K562 (cell line): ENCODE measurements around the gene GNG3. TPM values are rescaled to one million over a fixed set of nuclear protein-coding genes. Genes with fewer than 3 reads are reported as not detected.

Experiments used
- ATAC-seq: fragments of 200-7000 bp; cut with Tn5 transposase; 3 replicates; pipeline ENCODE4 v1.9.1; 2020; ENCODE audit warnings: moderate library complexity
- BruUV-seq: library from RNA; stranded (reverse); fragments of 400-500 nt; replicated peaks from 2 replicates; lab custom pipeline; 2021; lab: Mats Ljungman, UMichigan
- CTCF ChIA-PET: fragments of 300-600 bp; formaldehyde crosslinking; extraction: SDS; loops from one replicate; lab custom pipeline; 2021; ENCODE audit warnings: low intra/inter-chr PET ratio; lab: Yijun Ruan, JAX
- POLR2A ChIA-PET: fragments of 300-600, 350-650 bp; sonication (Branson Sonifier 250); formaldehyde crosslinking; extraction: SDS; loops from one replicate; lab custom pipeline; 2021; ENCODE audit warnings: antibody characterized with exemption, inconsistent platforms; lab: Yijun Ruan, JAX
- DNase-seq, 4 experiments: peaks; one replicate each; pipeline versions ENCODE4 v3.0.0 to v3.0.0-alpha.2; 2011 to 2018; ENCODE audit warnings: low spot score in 3 of 4, mixed read lengths in 3 of 4; ENCODE audit errors: extremely low read depth in 1 of 4
- FAIRE-seq: peaks from 2 replicates; lab custom pipeline; 2011; peaks lifted over from hg19 to GRCh38; lab: Jason Lieb, UNC
- H2AFZ ChIP-seq: 2 replicates; pipeline ENCODE4 v1.6.0; 2011; ENCODE audit warnings: low read depth, low read length, control low read depth, inconsistent platforms
- H3K27ac ChIP-seq: fragments of 200-600 bp; 3 replicates; pipeline ENCODE4 v1.8.0; 2011; ENCODE audit warnings: low read depth, mild to moderate bottlenecking, control low read depth, inconsistent platforms, low read length, moderate library complexity, mixed read lengths; ENCODE audit errors: extremely low read depth
- H3K27me3 ChIP-seq, 2 experiments: fragments of 300-600 bp in 1 of 2; 2 replicates in 1 of 2; 3 replicates in 1 of 2; pipeline versions ENCODE4 v1.6.0 to v1.8.0; 2011; ENCODE audit warnings: inconsistent platforms in 2 of 2, low read length in 2 of 2, mild to moderate bottlenecking in 1 of 2, mixed read lengths in 1 of 2, moderate library complexity in 1 of 2; ENCODE audit not compliant: control insufficient read depth in 2 of 2, insufficient read depth in 2 of 2
- H3K36me3 ChIP-seq: fragments of 300-600 bp; 3 replicates; pipeline ENCODE4 v1.8.0; 2011; ENCODE audit warnings: mild to moderate bottlenecking, low read length, inconsistent platforms; ENCODE audit not compliant: control insufficient read depth, insufficient read depth
- H3K4me1 ChIP-seq, 2 experiments: fragments of 200-600 bp in 1 of 2; replicated peaks in 1 of 2; 2 replicates in 1 of 2; 3 replicates in 1 of 2; pipeline versions ENCODE4 v1.5.1 to v1.8.0; 2011; ENCODE audit warnings: inconsistent platforms in 2 of 2, low read length in 2 of 2, mild to moderate bottlenecking in 1 of 2, mixed read lengths in 1 of 2, moderate library complexity in 1 of 2; ENCODE audit not compliant: control insufficient read depth in 2 of 2, insufficient read depth in 2 of 2
- H3K4me2 ChIP-seq: 2 replicates; pipeline ENCODE4 v1.6.1; 2011; ENCODE audit warnings: low read length, control low read depth, inconsistent platforms, mixed read lengths; ENCODE audit not compliant: insufficient read depth
- H3K4me3 ChIP-seq: fragments of 200-600 bp; sonication (generic), shearing (Covaris generic); 2 replicates; pipeline ENCODE4 v1.5.1; 2016; ENCODE audit warnings: control low read depth, inconsistent platforms
- H3K79me2 ChIP-seq: fragments of 200-600 bp; 3 replicates; pipeline ENCODE4 v1.8.0; 2011; ENCODE audit warnings: low read length, inconsistent platforms; ENCODE audit not compliant: control insufficient read depth, insufficient read depth
- H3K9ac ChIP-seq, 2 experiments: 2 replicates each; pipeline versions ENCODE4 v1.6.0 to v1.6.1; 2011; ENCODE audit warnings: low read depth in 2 of 2, low read length in 2 of 2, control low read depth in 1 of 2, inconsistent platforms in 1 of 2, mild to moderate bottlenecking in 1 of 2, mixed read lengths in 1 of 2; ENCODE audit not compliant: insufficient read depth in 1 of 2
- H3K9me1 ChIP-seq: one replicate; pipeline ENCODE4 v1.6.0; 2011; ENCODE audit warnings: inconsistent platforms, mild to moderate bottlenecking, low read length, moderate library complexity; ENCODE audit not compliant: control insufficient read depth, insufficient read depth
- H3K9me3 ChIP-seq: replicated peaks from 2 replicates; pipeline ENCODE4 v1.5.1; 2011; ENCODE audit warnings: low read depth, low read length, inconsistent platforms; ENCODE audit not compliant: control insufficient read depth, insufficient read depth
- H4K20me1 ChIP-seq: replicated peaks from 2 replicates; pipeline ENCODE4 v1.6.1; 2011; ENCODE audit warnings: low read length, inconsistent platforms, mixed read lengths; ENCODE audit not compliant: control insufficient read depth, insufficient read depth
- BACH1 ChIP-seq: fragments of 200-800 bp; sonication (Bioruptor generic); IDR thresholded peaks from 2 replicates; pipeline ENCODE4 v1.6.1; 2016; ENCODE audit warnings: missing genetic modification characterization, missing compliant biosample characterization
- BRD9 ChIP-seq: fragments of 450-650 bp; IDR thresholded peaks from 2 replicates; pipeline ENCODE4 v1.6.1; 2018; ENCODE audit warnings: low read depth; ENCODE audit not compliant: partially characterized antibody
- CREBBP ChIP-seq: IDR thresholded peaks from one replicate; pipeline ENCODE4 v1.6.1; 2012; ENCODE audit warnings: low read depth, mild to moderate bottlenecking, control low read depth, inconsistent platforms, low read length
- DPF2 ChIP-seq: fragments of 450-650 bp; IDR thresholded peaks from 2 replicates; pipeline ENCODE4 v1.6.1; 2016
- FOXM1 ChIP-seq, 2 experiments: fragments of 450-650 bp in 1 of 2; sonication (generic) in 1 of 2; formaldehyde crosslinking in 1 of 2; IDR thresholded peaks; 2 replicates each; pipeline versions ENCODE4 v1.6.1 to v1.9.0; 2017 to 2022; ENCODE audit warnings: low read depth in 2 of 2, mild to moderate bottlenecking in 2 of 2, missing genetic modification reagents in 1 of 2, moderate library complexity in 1 of 2
- FOXP4 ChIP-seq: sonication (generic); formaldehyde crosslinking; IDR thresholded peaks from 2 replicates; pipeline ENCODE4 v1.8.0; 2022; ENCODE audit warnings: mild to moderate bottlenecking, missing genetic modification reagents, borderline replicate concordance
- NFE2 ChIP-seq: IDR thresholded peaks from 2 replicates; pipeline ENCODE4 v1.6.1; 2014; ENCODE audit warnings: antibody characterized with exemption, low read depth
- PHF20 ChIP-seq: fragments of 450-650 bp; IDR thresholded peaks from 2 replicates; pipeline ENCODE4 v1.6.1; 2018; ENCODE audit not compliant: partially characterized antibody
- RFX1 ChIP-seq: fragments of 450-650 bp; IDR thresholded peaks from 2 replicates; pipeline ENCODE4 v1.6.1; 2016; ENCODE audit warnings: mild to moderate bottlenecking, moderate library complexity
- SRSF7 ChIP-seq: fragments of 200-400 bp; formaldehyde crosslinking; optimal IDR thresholded peaks from 2 replicates; pipeline ENCODE3; 2017; ENCODE audit warnings: mild to moderate bottlenecking, low read depth, low read length
- TRIM28 ChIP-seq: fragments of 450-650 bp; IDR thresholded peaks from 2 replicates; pipeline ENCODE4 v1.6.1; 2017
- ZNF12 ChIP-seq: sonication (generic); formaldehyde crosslinking; IDR thresholded peaks from 2 replicates; pipeline ENCODE4 v1.4.0; 2020; ENCODE audit warnings: mild to moderate bottlenecking, missing genetic modification reagents
- ZNF277 ChIP-seq: fragments of 250-450 bp; sonication (Bioruptor Pico); IDR thresholded peaks from 2 replicates; pipeline ENCODE4 v1.8.0; 2022; ENCODE audit warnings: inconsistent platforms, mild to moderate bottlenecking, moderate library complexity, borderline replicate concordance
- ZNF280A ChIP-seq: fragments of 450-650 bp; IDR thresholded peaks from 2 replicates; pipeline ENCODE4 v1.6.1; 2018; ENCODE audit warnings: mild to moderate bottlenecking, low read depth; ENCODE audit not compliant: partially characterized antibody
- ZNF384 ChIP-seq: IDR thresholded peaks from 2 replicates; pipeline ENCODE4 v1.6.1; 2012; ENCODE audit warnings: low read depth, low read length, improper control_type of control experiment
- WGBS: fragments of 100-300 bp; shearing (Covaris generic); methylation state at CpG from one replicate; pipeline ENCODE4 v1.1.6; 2016; ENCODE audit warnings: low coverage, mixed read lengths; ENCODE audit not compliant: insufficient coverage; ENCODE audit errors: missing lambda C conversion rate; 5-methylcytosine and 5-hydroxymethylcytosine counted together
- in situ Hi-C: fragments of 300-500 bp; cut with MboI; formaldehyde crosslinking; loops from 4 replicates; pipeline ENCODE4 v1.15.0; 2018; ENCODE audit warnings: inconsistent platforms, mixed read lengths
- intact Hi-C: fragments of 100-400 bp; cut with micrococcal nuclease; formaldehyde crosslinking; loops from 2 replicates; pipeline ENCODE4 v1.14.2; 2022
- polyA plus RNA-seq, 8 experiments: library from polyadenylated mRNA; depleted of rRNA in 4 of 8; stranded (reverse) in 5 of 8; unstranded in 3 of 8; fragments of >200 nt; fragmentation: Nextera tagmentation in 2 of 8; fragmentation: Illumina TruSeq in 1 of 8; extraction: Ambion mirVana in 2 of 8; extraction: Trizol in 1 of 8; gene quantifications; 2 replicates each; pipeline versions ENCODE4 v1.2.1 to v1.2.3, GENCODE V29; 2011 to 2014; ENCODE audit warnings: inconsistent platforms in 1 of 8, missing spikeins in 1 of 8
- total RNA-seq, 7 experiments: library from RNA; depleted of rRNA in 6 of 7; stranded (reverse); fragments of >200 nt in 6 of 7; fragmentation: Illumina TruSeq in 2 of 7; extraction: Trizol in 2 of 7; gene quantifications; 2 replicates each; pipeline versions ENCODE4 v1.2.1 to v1.2.3, GENCODE V29; 2011 to 2021; ENCODE audit warnings: low replicate concordance in 1 of 7

The GNG3 gene
- total and polyA plus RNA-seq, 9 of the 15 experiments (the other 6 are each of a cell fraction or from before 2014, with no cell fraction given), result 0.07 TPM; not detected in 8

- TF ChIP-seq FOXM1 (IDR thresholded peaks at IDR 0.05; ENCODE audit: low read depth) (no peak), FOXM1 (CRISPR knock-in tag; IDR thresholded peaks at IDR 0.05; ENCODE audit: low read depth) (no peak)
These were observed 1.9 kb downstream of the GNG3 start (continued) for GRCh38 chr11:62709247-62710000.

GRCh38 chr11:62710001-62710345 lies 2.5 kb downstream of the GNG3 start:
- no TSS peak for BruUV-seq
- no peak for DNase-seq
- in situ Hi-C loops (no loop called here), intact Hi-C loops (no loop called here)
- POLR2A ChIA-PET, result interaction anchor here (0.6 to 1.4 kb wide), 4 partner anchors 13 to 135 kb away, joined by 3 to 4 read pairs (median 3); partner anchors contain the start of gene GANAB
- H3K27me3 ChIP-seq, result no peaks in the 10 kb centered on the region
- no peak overlapping the region for H3K4me3 ChIP-seq
- H3K4me1 ChIP-seq, result peaks cover 38 to 46% of the 10 kb centered on the region in 2 experiments
- CTCF ChIA-PET, result no interaction called here
- FAIRE-seq, result no peak
- H3K4me2 ChIP-seq, result no peak overlapping the region
- H3K79me2 ChIP-seq, result peaks cover 24% of the 10 kb centered on the region
- H3K9me3 ChIP-seq, result no peaks in the 10 kb centered on the region
- peaks cover 80% of the 10 kb centered on the region for H3K36me3 ChIP-seq
- 96% methylated on average over 6 of the region's 7 CpGs for WGBS
- peaks cover 7% of the 10 kb centered on the region for H4K20me1 ChIP-seq
- H3K9ac ChIP-seq, result no peak overlapping the region
- ATAC-seq, result no peak
- H3K27ac ChIP-seq, result peak overlapping the region; percentile 15; the same call in 1 of the 3 replicates
- no peak overlapping the region for H2AFZ ChIP-seq
- H3K9me1 ChIP-seq, result peaks cover 2% of the 10 kb centered on the region
- no peak for TF ChIP-seq TRIM28
- no peak for TF ChIP-seq ZNF12 (CRISPR knock-in tag)
- TF ChIP-seq RFX1, result no peak
- no peak for TF ChIP-seq ZNF384
- TF ChIP-seq ZNF280A, result no peak
- no peak for TF ChIP-seq DPF2
- TF ChIP-seq SRSF7, result no peak
- no peak for TF ChIP-seq NFE2
- no peak for TF ChIP-seq ZNF277 (CRISPR knock-in tag)
- TF ChIP-seq BACH1 (tag), result no peak
- no peak for TF ChIP-seq PHF20
- TF ChIP-seq CREBBP, result no peak
- no peak for TF ChIP-seq FOXP4 (CRISPR knock-in tag)
- no peak for TF ChIP-seq BRD9
